Measurements from ENCODE around the gene PASK.

DNA sequence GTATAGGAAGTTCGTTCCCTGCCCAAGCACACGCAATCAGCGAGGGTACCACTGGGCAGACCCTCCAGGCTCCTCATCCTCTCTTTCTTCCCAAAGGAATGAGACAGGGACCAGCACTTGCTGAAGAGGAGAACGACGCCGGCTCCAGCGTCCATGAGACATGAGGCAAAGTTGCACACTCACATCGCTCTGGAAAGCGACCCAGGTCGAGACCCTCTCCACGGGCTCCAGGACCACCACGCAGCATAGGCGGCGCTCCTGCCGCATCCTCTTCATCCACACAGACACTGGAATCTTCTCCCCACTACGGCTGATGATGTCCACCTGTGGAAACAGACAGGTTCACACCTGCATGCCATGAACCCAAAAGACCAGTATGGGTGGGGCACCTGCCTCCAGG, 10.8 kb downstream of the PASK start:
- TF ChIP-seq CTCF (conservative IDR thresholded peaks at IDR 0.05 in 1 of 2, IDR thresholded peaks at IDR 0.05 in 1 of 2; ENCODE audit: low read depth in 1 of 2, low read length in 2 of 2) (no peak), EZH2 (IDR thresholded peaks at IDR 0.05; ENCODE audit: low read length, missing control alignments) (no peak)
